GM21515 (cell line): ENCODE results near the gene TBC1D2.
A peak's percentile ranks its signal among the peaks of the same experiment; 100 is the strongest.

Experiments used
- ATAC-seq: cut with Tn5 transposase; IDR thresholded peaks from one replicate; pipeline ENCODE4 v1.9.1; 2021; ENCODE audit not compliant: unreplicated experiment

The TBC1D2 gene

DNA sequence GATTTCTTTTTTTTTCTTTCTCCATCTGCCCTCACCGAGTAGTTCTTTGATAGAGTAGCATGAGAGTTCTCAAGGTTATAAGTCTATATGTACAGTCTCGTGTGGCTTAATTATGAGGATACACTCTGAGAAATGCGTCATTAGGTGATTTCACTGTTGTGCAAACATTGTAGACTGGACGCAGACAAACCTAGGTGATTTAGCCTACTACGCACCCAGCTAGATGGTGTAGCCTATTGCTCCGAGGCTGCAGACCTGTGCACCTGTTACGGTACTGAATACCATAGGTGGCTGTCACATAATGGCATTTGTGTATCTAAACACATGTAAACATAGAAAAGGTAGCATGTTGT is 36.1 kb downstream of the TBC1D2 start:
- ATAC-seq, result no peak

DNA sequence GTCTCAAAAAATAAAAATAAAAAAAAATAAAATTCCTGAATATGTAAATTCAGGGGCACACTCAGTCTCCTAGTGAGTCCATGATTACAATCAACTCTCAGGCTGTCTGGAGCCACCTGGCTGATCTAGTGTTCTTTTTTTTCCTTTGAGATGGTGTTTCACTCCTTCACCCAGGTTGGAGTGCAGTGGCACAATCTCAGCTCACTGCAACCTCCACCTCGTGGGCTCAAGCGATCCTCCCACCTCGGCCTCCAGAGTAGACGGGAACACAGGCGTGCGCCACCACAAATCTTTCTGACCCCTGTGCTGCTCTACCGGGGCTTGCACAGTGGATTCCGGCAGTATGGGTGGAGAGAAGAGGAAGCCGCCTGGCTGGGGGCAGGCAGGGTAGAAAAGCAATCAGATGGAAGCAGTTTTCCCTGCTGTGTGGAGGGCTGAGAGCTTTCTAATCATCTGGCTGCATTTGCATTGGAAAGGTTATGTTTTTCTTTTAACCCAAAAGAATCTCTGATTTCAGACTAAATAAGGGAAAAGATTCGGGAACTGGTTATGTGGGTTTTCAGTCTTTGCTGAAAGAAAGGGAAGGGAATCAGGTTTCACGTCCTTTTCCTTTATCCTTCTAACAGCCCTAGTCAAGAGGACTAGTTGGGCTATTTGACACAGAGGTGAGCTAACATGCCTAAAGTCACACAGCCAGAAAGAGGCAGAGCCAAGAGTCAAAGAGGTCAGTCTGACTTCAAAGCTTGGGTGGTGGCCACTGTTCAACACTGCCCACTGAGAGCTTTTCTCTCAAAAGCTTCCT is 36.7 kb downstream of the TBC1D2 start:
- no peak for ATAC-seq

DNA sequence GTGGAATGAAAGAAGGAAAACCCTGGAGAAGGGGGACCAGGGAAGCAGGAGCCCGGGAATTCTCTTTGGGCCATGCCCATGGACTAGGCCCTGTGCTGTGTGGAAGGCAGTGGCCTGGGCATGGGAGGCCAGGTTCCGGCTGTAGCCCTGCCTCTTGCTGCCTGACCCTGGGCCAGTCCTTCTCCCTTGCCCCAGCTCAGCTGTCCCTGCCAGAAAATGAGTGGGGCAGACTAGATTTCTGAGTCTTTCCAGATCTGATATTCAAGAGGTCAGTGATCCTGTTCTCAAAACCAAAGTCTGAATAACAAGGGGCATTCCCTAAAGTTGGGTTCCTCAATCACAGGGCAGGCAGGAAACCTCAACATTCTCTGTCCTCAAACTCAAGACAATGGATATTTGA is 38.2 kb downstream of the TBC1D2 start:
- no peak for ATAC-seq

DNA sequence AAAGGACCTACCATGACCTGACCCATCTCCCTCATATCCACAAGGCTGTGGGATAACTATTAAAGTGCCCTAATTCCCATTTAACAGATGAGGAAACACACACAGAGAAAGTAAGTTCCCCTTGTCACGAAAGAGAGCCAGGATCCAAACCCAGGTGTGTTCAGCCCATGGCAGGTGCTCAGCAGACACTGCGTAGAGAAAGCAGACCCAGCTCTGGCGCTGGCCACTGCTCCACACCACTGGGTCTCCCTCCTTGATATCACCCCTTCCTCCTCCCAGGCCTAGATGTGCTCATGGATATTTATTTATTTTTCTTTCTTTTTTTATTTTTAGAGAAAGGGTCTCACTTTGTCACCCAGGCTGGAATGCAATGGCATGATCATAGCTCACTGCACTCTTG is 39.1 kb downstream of the TBC1D2 start:
- ATAC-seq, result no peak

DNA sequence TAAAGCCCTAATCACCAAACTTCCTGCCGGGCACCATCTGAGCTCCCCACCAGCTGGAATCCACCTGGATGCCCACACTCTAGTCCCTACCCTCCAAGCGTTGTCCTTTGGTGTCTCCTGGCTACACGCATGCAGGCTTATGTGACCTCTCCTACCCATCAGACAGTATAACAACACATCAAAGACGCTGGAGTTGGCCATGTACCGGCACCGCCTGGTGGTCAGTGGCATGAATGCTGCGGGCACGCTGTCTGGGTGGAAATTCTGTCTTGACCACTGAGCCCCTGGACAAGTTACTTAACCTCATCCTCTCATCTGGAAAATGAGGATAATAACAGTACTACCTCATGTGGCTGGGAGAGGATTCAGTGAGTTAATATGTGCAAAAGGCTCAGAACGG is 39.6 kb downstream of the TBC1D2 start:
- no peak for ATAC-seq

DNA sequence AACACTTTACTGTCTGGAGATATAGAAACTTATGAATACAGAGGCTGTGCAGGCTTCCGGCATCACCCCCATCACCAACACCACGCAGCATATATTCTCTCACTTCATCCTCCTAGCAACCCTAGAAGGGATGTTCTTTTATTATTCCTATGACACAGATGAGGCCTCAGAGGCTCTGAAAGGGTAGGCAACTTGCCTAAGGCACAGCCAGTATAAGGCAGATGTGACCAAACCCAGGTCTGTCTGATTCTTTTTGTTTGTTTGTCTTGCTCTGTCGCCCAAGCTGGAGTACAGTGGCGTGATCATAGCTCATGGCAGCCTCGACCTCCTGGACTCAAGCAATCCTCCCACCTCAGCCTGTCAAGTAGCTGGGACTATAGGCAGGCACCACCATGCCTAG is 40.2 kb downstream of the TBC1D2 start:
- ATAC-seq, result no peak

DNA sequence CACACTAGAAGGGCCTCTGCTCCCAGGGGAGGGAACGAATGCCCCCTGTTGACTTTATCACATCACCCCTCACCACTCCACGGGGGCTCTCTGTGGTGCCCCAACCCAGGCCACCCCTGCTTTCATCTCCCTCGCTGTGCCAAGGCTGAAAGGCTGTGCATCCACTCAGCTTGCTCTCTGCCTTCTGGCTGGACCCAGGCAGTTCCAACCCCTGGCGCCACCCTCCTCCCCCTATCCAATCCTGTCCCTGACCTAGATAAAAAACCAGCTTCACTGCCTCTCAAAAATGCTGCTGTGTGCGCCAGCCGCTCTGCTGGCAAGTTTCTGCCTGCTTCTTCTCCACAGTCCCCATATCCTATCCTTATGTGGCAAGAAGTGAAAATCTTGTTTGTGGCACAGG is 40.6 kb downstream of the TBC1D2 start:
- no peak for ATAC-seq

DNA sequence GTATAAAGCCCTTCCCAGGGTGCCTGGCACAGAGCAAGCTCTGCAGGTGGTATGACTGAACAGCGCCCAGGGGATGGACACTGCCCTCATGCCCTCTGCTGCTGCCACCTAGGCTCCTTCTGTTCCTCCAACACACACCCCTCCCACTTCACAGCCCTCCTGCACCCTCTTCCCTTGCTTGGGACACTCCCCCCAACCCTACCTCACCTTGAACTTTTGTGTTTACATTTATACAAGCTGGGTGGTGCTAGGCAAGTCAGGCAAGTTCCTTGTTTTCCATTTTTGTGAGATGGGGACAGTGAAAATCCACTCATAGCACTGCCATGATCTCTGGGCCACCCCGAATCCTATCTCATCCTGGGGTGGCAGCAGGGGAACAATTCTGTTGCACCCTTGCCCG is 44.2 kb downstream of the TBC1D2 start:
- ATAC-seq, result no peak

DNA sequence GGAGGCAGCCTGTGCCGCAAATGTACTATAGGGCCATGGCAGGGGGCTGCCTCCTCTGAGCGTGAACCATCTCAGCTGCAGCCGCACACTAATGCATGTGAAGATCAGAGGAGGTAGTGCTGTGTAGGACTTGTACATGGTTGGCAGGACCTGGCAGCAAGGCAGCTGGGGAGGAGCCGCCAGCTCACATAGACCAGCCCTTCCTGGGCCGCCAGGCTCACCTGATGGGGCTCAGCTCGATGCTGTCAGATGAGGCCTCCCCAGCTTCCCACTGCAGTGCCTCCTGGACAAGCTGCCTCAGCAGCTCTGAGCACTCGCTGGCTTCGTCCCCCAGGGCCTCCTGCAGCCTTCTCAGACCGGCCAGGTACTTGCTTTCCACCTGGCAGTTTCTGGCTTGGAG is 45.0 kb downstream of the TBC1D2 start:
- ATAC-seq, result no peak

DNA sequence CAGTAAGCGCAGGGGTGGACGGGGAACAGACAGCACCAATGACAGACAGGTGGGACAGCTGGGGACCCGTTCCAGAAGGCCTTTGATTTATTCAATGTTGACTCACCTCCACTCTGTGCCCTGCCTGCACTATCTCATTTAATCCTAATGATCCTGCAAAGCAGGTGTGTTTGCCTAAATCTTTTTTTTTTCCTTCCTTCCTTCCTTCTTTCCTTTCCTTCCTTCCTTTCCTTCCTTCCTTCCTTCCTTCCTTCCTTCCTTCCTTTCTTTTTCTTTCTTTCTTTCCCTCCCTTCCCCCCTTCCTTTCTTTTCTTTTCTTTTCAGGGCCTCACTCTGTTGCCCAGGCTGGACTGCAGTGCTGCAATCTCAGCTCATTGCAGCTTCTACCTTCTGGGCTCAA is 45.9 kb downstream of the TBC1D2 start:
- no peak for ATAC-seq

DNA sequence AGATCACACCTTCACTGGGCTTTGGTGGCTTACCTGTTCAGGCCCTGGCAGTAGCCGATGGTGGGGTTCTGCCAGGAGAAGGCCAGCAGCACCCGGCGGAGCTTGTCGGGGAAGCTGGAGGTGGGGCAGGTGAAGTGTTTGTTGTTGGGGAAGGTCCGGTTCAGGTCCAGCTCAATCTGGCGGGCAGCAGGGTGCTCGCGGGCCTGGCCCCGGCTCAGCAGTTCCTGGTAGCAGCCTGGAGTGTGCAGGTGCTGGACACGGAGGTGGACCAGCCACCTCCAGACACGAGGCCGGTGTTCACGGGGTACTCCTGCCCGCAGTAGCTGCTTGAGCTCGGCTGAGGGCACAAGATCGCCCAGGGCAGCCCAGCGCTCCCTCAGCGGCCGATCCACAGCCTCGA is 46.8 kb downstream of the TBC1D2 start:
- ATAC-seq, result no peak

DNA sequence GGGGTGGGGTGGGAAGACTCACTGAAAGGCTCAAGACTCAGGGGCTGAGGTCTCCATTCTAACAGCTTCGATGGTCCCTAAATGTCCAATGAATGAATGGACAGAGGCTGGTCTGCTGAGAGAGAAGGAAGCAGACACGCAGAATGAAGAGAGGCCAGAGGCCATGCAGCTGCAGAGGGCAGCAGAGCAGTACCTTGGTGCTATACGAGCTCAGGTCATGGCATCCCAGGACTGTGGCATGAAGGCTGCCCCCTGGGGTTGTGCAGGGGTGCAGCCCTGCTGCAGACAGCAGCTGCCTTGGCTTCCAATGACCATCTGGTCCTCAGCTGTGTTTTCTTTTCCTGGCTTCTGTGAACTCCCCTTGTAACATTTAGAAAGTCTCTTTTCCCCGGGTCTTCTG is 47.8 kb downstream of the TBC1D2 start:
- ATAC-seq, result no peak

DNA sequence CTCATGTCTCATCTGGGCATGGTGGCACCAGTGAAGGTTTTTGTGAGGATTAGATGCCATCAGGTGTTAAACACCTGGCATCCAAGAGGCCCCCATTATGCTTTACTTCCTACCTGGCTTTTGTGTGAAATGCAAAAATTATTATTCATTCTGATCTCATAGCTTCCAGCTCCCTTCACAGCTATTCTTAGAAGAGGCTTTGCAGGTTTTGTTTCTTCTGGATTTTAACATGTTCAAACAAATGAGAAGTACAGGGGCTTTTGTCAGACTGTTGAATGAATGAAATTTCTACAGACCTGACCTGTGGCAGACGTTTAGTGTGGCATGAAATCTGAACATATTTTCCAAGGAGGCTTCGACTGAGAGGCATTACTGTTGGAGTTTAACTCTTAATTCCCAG is 48.7 kb downstream of the TBC1D2 start:
- ATAC-seq, result no peak

DNA sequence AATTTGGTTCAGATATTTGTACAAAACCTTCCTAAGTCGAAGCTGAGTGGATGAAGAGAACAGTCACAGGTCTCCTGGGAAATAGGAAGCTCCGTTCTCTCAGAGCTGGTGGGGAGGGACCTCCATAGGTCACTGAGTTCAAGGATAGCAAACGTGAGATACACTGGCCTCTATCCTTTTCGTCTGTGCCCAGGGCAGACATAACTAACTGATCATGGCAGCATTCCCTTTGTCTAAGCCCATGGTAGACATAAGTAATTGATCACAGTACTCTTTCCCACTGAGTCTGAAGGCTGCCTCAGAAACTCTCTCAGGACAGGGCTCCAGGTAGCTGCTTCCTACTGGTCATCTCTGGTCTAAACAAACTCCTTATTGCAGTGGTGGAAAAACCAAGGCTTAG is 50.8 kb downstream of the TBC1D2 start:
- no peak for ATAC-seq

DNA sequence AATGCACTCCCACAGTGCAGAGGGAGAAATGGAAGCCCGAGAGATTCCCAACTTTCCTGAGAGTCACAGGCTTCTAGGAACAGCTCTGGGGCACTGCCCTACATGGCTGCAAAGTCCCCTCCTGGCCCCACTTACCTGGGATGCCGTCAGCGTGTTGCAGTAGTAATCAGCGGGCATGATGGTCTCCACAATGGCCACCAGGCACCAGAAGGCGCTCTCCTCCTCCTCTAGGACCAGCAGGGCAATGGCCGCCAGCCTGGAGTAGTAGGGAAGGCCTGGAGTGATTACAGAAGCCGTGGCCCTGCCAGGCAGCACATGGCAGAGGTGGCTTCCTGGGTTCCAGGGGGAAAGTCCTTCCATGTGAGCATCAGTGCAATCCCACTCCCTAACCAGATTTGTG is 52.3 kb downstream of the TBC1D2 start:
- no peak for ATAC-seq

DNA sequence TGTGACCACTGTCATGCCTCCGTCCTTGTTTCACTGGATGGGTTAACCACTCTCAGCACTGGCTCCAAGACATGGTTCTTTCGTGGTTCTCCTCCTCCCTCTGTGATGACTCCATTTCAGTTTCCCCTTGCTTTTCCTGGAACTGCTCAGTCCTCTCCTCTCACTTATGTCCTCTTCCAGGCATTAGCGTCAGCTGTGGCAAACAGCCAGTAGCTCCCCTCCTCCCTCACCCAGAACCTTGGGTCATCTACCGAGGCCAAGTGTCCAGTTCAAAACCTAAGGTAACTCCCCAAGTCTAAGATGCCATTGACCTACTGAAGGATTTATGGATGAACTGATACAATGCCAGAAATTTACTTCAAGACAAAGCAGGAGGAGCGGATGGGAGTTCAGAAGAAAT is 53.2 kb downstream of the TBC1D2 start:
- ATAC-seq, result no peak

DNA sequence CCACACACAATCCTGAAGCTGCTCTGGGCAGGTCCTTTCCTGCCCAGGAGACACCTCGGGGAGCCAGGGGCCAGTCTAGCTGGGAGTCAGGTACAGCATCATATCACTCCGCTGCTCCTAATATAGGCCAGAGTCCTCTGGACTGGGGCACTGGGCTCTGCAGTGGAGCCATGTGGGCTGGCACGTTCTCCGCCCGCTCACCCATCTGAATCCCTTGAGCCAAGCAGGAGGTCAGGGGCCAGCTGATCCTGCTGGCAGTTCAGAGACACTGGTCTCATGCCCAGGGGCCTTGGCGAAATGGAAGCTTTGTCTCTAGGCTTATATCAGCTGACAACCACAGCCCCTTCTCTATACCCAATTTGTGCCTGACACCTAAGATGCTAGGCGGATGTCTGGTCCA is 53.7 kb downstream of the TBC1D2 start:
- ATAC-seq, result no peak

DNA sequence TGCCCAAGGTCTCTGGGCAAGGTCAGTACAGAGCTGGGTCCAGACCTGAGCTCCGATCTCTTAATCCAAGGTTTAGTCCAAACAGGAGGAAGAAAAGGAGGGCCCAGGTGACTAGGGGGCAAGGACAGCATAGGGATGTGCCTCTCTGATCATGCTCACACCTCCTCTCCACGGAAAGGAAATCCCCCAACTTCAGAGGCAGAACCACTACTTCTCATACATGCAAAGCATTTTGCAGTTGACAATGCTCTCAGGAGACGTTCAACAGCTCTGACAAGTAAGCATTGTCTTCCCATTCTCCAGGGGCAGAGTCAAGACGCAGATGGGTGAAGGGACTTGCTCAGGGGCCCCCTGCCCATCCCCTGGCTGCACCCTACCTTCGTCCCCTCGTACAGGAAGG is 54.3 kb downstream of the TBC1D2 start:
- ATAC-seq, result no peak

DNA sequence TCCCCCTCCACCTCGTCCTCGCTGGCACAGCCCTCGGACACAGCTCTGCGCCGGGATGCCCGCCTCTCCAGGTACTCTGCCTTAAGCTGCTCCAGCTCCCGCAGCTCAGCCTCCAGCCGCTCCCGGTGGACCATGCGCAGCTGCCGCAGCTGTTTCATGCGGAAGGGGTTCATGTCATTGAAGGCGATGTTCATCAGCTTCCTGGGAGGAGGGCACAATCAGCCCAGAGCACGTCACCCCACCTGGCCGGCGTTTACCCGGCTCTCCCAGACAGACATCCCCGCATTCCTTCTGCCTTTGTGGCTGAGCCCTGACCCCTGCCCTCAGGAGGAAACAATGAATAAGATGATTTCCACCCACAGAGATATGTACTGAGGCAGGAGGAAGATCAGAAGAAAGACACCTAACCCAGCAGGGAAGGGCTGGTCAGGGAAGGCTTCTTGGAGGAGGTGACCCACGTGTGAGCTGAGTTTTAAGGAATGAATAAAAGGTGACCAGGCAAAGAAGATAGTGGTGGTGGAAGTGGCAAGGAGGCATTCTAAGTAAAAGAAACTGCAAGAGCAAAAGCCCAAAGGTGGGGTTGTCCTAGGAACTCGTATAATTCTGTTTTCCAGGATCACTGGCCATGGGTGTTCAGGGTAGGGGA is 55.9 kb downstream of the TBC1D2 start:
- ATAC-seq, result no peak

DNA sequence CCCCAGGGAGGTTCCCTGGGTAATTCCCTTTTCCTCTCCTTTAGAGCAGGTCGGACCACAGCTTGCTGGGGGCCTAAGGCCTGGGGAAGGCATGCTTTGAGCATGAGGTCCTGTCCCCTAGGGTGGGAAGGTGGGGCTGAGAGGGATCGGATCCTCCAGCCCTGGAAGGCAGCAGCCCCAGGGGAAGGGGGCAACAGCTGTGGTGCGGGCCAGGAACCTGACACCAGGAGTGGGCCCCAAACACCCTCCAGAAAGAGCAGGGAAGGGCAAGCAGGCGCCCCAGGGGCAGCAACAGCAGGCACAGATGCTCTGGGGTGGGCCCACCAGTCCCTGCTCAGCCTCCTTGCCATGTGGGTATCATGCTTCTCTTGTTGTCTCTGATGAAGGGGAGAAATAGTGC is 59.8 kb downstream of the TBC1D2 start:
- no peak for ATAC-seq

DNA sequence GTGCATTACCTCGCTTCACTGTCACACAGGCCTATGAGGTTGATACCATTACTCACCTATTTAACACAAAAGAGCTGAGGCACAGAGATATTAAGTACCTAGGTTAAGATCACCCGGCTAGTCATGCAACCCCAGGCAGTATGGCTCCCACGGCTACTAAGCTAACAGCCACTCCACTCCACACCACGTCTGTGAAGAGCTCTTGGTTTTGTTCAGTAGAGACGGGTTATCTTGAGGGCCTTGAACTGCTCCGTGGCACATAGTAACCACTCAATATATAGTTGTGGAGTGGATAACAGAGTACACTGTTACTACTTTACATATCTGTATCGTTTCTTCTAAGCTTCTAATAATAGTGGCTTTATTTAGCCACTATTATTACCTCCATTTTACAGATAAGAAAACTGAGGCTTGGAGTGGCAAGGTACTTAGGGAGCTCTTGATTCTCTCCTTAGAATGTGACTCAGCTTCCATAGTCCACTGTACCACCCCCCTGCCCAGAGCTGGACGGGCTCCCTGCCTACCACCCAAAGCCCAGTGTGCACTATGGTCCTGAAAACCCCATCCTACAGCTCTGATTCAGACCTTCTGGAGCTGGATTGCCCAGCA is 62.0 kb downstream of the TBC1D2 start:
- ATAC-seq, result peak; percentile 6

DNA sequence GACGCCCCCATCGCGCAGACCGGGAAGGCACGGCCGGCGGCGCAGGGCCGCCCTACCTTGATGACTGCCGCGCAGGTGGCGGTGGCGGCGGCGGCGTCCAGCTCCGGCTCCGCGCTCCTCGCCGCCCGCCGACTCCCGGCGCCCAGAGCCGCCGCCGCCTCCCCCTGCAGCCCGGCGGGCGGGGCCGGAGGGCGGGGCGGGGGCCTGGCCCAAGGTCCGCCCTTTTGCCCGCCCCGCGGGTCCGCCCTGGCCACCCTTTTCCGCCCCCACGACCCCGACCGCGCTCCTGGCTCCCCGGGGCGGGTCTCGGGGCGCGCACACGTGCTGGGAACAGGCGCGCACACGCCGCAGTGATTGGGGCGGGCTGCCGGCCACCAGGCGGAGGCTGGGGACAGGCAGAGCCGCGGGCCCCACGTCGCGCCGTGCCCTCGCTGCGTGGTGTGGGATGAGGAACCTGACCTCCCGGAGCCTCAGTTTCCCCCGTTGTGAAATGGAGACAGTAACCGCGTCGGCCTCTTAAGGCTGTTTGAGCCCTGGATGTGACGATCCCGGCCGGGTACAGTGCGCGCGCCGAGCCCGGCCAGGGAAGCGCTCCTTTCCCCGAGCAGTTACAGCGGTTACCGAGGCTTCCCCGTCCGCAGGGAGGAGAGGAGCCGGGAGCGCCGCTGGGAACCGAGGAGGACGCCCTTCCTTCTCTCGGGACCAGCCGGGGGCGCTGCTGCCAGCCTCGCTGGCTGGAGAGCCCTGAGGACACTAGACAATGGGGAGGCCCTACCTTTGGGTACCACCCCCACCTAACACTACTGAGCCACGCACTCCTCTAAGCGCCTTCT is 62.7 kb downstream of the TBC1D2 start, which contains the start of gene CORO2A:
TSS of gene CORO2A (minus strand) at position 135 of the 833 bp plus-strand sequence. CDS start 34,977 bp downstream, outside the sequence.
- peak; percentile 63 for ATAC-seq
